IMR-90 (cell line): ENCODE results near the gene CAMTA1. TPM values are rescaled to one million over a fixed set of nuclear protein-coding genes. Genes with fewer than 3 reads are reported as not detected.

ENCODE experiments used
- ATAC-seq: fragments of 200-7000 bp; cut with Tn5 transposase; 2 replicates; pipeline ENCODE4 v1.9.1; 2020; ENCODE audit warnings: low read depth, mild to moderate bottlenecking, moderate library complexity
- BruUV-seq: library from RNA; stranded (reverse); fragments of 400-500 nt; replicated peaks from 2 replicates; lab custom pipeline; 2021; lab: Mats Ljungman, UMichigan
- CTCF ChIA-PET: fragments of 300-600 bp; formaldehyde crosslinking; extraction: SDS; loops from one replicate; lab custom pipeline; 2021; ENCODE audit warnings: antibody characterized with exemption; lab: Yijun Ruan, JAX
- POLR2A ChIA-PET: fragments of 300-600 bp; sonication (Branson Sonifier 250); formaldehyde crosslinking; loops from one replicate; lab custom pipeline; 2022; ENCODE audit warnings: antibody characterized with exemption; ENCODE audit not compliant: unreplicated experiment; lab: Charles Lee
- DNase-seq: peaks from one replicate; pipeline ENCODE4 v3.0.0; 2013
- H2AFZ ChIP-seq: replicated peaks from 2 replicates; pipeline ENCODE3; 2013; ENCODE audit warnings: low read length, mild to moderate bottlenecking; ENCODE audit not compliant: poor library complexity
- H2AK5ac ChIP-seq: 2 replicates; pipeline ENCODE4 v1.6.1; 2013; ENCODE audit warnings: low read depth, low read length, inconsistent platforms
- H2AK9ac ChIP-seq: replicated peaks from 2 replicates; pipeline ENCODE3; 2013; ENCODE audit warnings: mild to moderate bottlenecking, low read depth, low read length, moderate library complexity; ENCODE audit not compliant: poor library complexity
- H2BK120ac ChIP-seq: 2 replicates; pipeline ENCODE4 v1.6.1; 2013; ENCODE audit warnings: low read depth, low read length, inconsistent platforms
- H2BK15ac ChIP-seq: 3 replicates; pipeline ENCODE4 v1.6.1; 2013; ENCODE audit warnings: low read depth, low read length, inconsistent platforms
- H2BK20ac ChIP-seq: 2 replicates; pipeline ENCODE4 v1.6.1; 2013; ENCODE audit warnings: low read depth, mild to moderate bottlenecking, inconsistent platforms, low read length, moderate library complexity
- H2BK5ac ChIP-seq: 2 replicates; pipeline ENCODE4 v1.6.1; 2013; ENCODE audit warnings: mild to moderate bottlenecking, low read depth, low read length, inconsistent platforms; ENCODE audit not compliant: poor library complexity, severe bottlenecking
- H3K14ac ChIP-seq: replicated peaks from 2 replicates; pipeline ENCODE4 v1.6.1; 2013; ENCODE audit warnings: low read depth, low read length, inconsistent platforms
- H3K18ac ChIP-seq: 2 replicates; pipeline ENCODE4 v1.6.1; 2013; ENCODE audit warnings: low read depth, low read length, control low read depth
- H3K23ac ChIP-seq: 2 replicates; pipeline ENCODE4 v1.6.1; 2013; ENCODE audit warnings: low read depth, low read length, inconsistent platforms
- H3K27ac ChIP-seq: 2 replicates; pipeline ENCODE4 v1.5.1; 2013; ENCODE audit warnings: mild to moderate bottlenecking, control low read depth, low read length; ENCODE audit not compliant: insufficient read depth
- H3K27me3 ChIP-seq: 2 replicates; pipeline ENCODE4 v1.6.1; 2013; ENCODE audit warnings: low read length; ENCODE audit not compliant: control insufficient read depth, insufficient read depth
- H3K36me3 ChIP-seq: 2 replicates; pipeline ENCODE4 v1.6.1; 2013; ENCODE audit warnings: low read length, mixed read lengths; ENCODE audit not compliant: control insufficient read depth, insufficient read depth
- H3K4ac ChIP-seq: 2 replicates; pipeline ENCODE4 v1.6.1; 2013; ENCODE audit warnings: low read depth, low read length, inconsistent platforms
- H3K4me1 ChIP-seq: 2 replicates; pipeline ENCODE4 v1.6.1; 2013; ENCODE audit warnings: low read length, mixed read lengths; ENCODE audit not compliant: control insufficient read depth, insufficient read depth
- H3K4me2 ChIP-seq: 2 replicates; pipeline ENCODE4 v1.6.1; 2013; ENCODE audit warnings: low read depth, mild to moderate bottlenecking, control low read depth, low read length, moderate library complexity
- H3K4me3 ChIP-seq: 2 replicates; pipeline ENCODE4 v1.5.1; 2013; ENCODE audit warnings: low read depth, mild to moderate bottlenecking, control low read depth, low read length, moderate library complexity; ENCODE audit not compliant: insufficient read depth
- H3K56ac ChIP-seq: 2 replicates; pipeline ENCODE4 v1.6.1; 2013; ENCODE audit warnings: low read length, inconsistent platforms; ENCODE audit not compliant: insufficient read depth; ENCODE audit errors: extremely low read depth
- H3K79me1 ChIP-seq, 2 experiments: 2 replicates each; pipeline ENCODE4 v1.6.1; 2013; ENCODE audit warnings: low read length in 2 of 2, inconsistent platforms in 1 of 2, low read depth in 1 of 2
- H3K9ac ChIP-seq: 2 replicates; pipeline ENCODE4 v1.6.1; 2013; ENCODE audit warnings: low read depth, low read length, control low read depth
- H3K9me1 ChIP-seq: 2 replicates; pipeline ENCODE4 v1.6.1; 2013; ENCODE audit warnings: low read length, inconsistent platforms; ENCODE audit not compliant: insufficient read depth
- H3K9me3 ChIP-seq: 2 replicates; pipeline ENCODE4 v1.6.1; 2013; ENCODE audit warnings: low read length; ENCODE audit not compliant: control insufficient read depth, insufficient read depth
- H4K20me1 ChIP-seq: 2 replicates; pipeline ENCODE4 v1.6.1; 2013; ENCODE audit warnings: low read length, inconsistent platforms; ENCODE audit not compliant: insufficient read depth
- H4K5ac ChIP-seq: 2 replicates; pipeline ENCODE4 v1.6.1; 2013; ENCODE audit warnings: mild to moderate bottlenecking, low read depth, low read length, control low read depth
- H4K8ac ChIP-seq, 2 experiments: 2 replicates each; pipeline ENCODE4 v1.6.1; 2013; ENCODE audit warnings: low read depth in 2 of 2, low read length in 2 of 2, control low read depth in 1 of 2, inconsistent platforms in 1 of 2
- H4K91ac ChIP-seq: 2 replicates; pipeline ENCODE4 v1.6.1; 2013; ENCODE audit warnings: low read depth, low read length, inconsistent platforms; ENCODE audit not compliant: insufficient read depth
- CHD1 ChIP-seq: IDR thresholded peaks from 2 replicates; pipeline ENCODE4 v1.6.1; 2012; ENCODE audit warnings: low read depth, low read length, improper control_type of control experiment
- FOS ChIP-seq: fragments of 150-350 bp; IDR thresholded peaks from 2 replicates; pipeline ENCODE4 v1.6.1; 2016; ENCODE audit warnings: low read depth, low read length
- MAFK ChIP-seq: IDR thresholded peaks from 2 replicates; pipeline ENCODE4 v1.6.1; 2012; ENCODE audit warnings: low read depth, low read length, improper control_type of control experiment
- MXI1 ChIP-seq: IDR thresholded peaks from 2 replicates; pipeline ENCODE4 v1.6.1; 2012; ENCODE audit warnings: low read depth, mild to moderate bottlenecking, low read length, moderate library complexity, borderline replicate concordance
- POLR2A ChIP-seq: IDR thresholded peaks from 2 replicates; pipeline ENCODE4 v1.6.1; 2012; ENCODE audit warnings: mild to moderate bottlenecking, low read depth, low read length
- RCOR1 ChIP-seq: IDR thresholded peaks from 2 replicates; pipeline ENCODE4 v1.6.1; 2012; ENCODE audit warnings: mild to moderate bottlenecking, low read length, improper control_type of control experiment; ENCODE audit not compliant: insufficient replicate concordance
- RFX5 ChIP-seq: IDR thresholded peaks from 2 replicates; pipeline ENCODE4 v1.8.0; 2012; ENCODE audit warnings: low read depth, mild to moderate bottlenecking, low read length, moderate library complexity
- SMC3 ChIP-seq: fragments of 150-350 bp; IDR thresholded peaks from 2 replicates; pipeline ENCODE4 v1.6.1; 2016; ENCODE audit warnings: low read depth, mild to moderate bottlenecking, antibody characterized with exemption, low read length, moderate library complexity
- WGBS, 2 experiments: methylation state at CpG; one replicate each; pipeline versions ENCODE4 v1.1.5 to v1.1.7; 2013; ENCODE audit warnings: missing lambda C conversion rate in 2 of 2; ENCODE audit not compliant: insufficient read length in 1 of 2; ENCODE audit errors: extremely low coverage in 2 of 2; 5-methylcytosine and 5-hydroxymethylcytosine counted together
- dilution Hi-C: fragments of 300-500 bp; cut with HindIII; formaldehyde crosslinking; loops from one replicate; pipeline ENCODE4 v1.14.3; 2018; ENCODE audit warnings: low sequenced_read_pairs; ENCODE audit not compliant: unreplicated experiment
- in situ Hi-C: fragments of 300-500 bp; cut with MboI; formaldehyde crosslinking; loops from 3 replicates; pipeline ENCODE4 v1.14.3; 2019; ENCODE audit warnings: low sequenced_read_pairs, inconsistent platforms, mixed read lengths
- intact Hi-C: fragments of 100-400 bp; cut with micrococcal nuclease; formaldehyde crosslinking; loops from 2 replicates; pipeline ENCODE4 v1.10.0; 2022
- polyA plus RNA-seq, 3 experiments: library from polyadenylated mRNA; depleted of rRNA; stranded (reverse); fragments of >200 nt; gene quantifications; 2 replicates each; pipeline ENCODE4 v1.2.3, GENCODE V29; 2012; ENCODE audit warnings: low replicate concordance in 1 of 3
- total RNA-seq: library from RNA; depleted of rRNA; stranded (reverse); fragments of >200 nt; gene quantifications from 2 replicates; pipeline ENCODE4 v1.2.3, GENCODE V29; 2012
- TF ChIP-seq, protein P1 (sequence below): fragments of 150-350 bp; IDR thresholded peaks from 2 replicates; pipeline ENCODE4 v1.6.1; 2016; ENCODE audit warnings: low read depth, mild to moderate bottlenecking, low read length, moderate library complexity, borderline replicate concordance
- TF ChIP-seq, protein P2 (sequence below): conservative IDR thresholded peaks from 2 replicates; pipeline ENCODE4 v1.5.1; 2012; ENCODE audit warnings: mild to moderate bottlenecking, low read depth, low read length, improper control_type of control experiment

Gene CAMTA1
- total and polyA plus RNA-seq, 2 of the 4 experiments (the other 2 are of a cell fraction): 35.5 to 74.3 TPM

DNA sequence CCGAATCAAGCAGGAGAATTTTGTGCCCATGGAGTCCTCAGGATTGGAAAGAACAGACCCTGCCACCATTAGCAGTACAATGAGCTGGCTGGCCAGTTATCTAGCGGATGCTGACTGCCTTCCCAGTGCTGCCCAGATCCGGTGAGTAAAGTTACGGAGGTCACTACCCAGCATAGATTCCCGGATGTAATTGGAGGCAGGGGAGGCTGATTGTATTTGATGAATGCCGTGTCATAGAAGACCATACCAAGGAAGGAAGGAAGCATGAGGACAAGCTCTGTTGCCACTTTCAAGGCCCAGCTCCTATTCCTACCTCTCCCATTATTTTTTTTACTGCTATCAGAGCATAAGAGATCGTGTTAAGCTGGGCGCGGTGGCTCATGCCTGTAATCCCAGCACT is 959.6 kb downstream of the CAMTA1 start:
- ChIA-PET POLR2A (no interaction called here), CTCF (interaction anchor here (1.4 kb wide), 1 partner anchor 77 kb away, joined by 3 read pairs; no protein-coding TSS in a partner anchor)
- Histone ChIP-seq H2AK5ac (no peak overlapping the region), H2BK120ac (no peak overlapping the region), H3K9me1 (no peaks in the 10 kb centered on the region), H4K5ac (no peak overlapping the region), H3K79me1 (no peaks in the 10 kb centered on the region), H2BK5ac (no peak overlapping the region), H3K4ac (no peak overlapping the region), H3K14ac (no peak overlapping the region), H2AFZ (no peak overlapping the region), H3K4me1 (no peaks in the 10 kb centered on the region), H4K91ac (no peak overlapping the region), H3K18ac (no peak overlapping the region), H3K9ac (no peak overlapping the region), H2BK15ac (no peak overlapping the region), H3K4me3 (no peak overlapping the region), H2AK9ac (no peak overlapping the region), H3K27me3 (peaks cover 8% of the 10 kb centered on the region), H3K56ac (no peak overlapping the region), H3K9me3 (no peaks in the 10 kb centered on the region), H3K4me2 (no peak overlapping the region), H4K8ac (no peak overlapping the region), H2BK20ac (no peak overlapping the region), H3K36me3 (no peaks in the 10 kb centered on the region), H3K27ac (no peak overlapping the region), H3K23ac (no peak overlapping the region), H4K20me1 (no peaks in the 10 kb centered on the region)
- in situ Hi-C loops (no loop called here), dilution Hi-C loops (no loop called here), intact Hi-C loops (no loop called here)
- DNase-seq: no peak
- no peak for ATAC-seq
- TF ChIP-seq FOS (no peak), RCOR1 (no peak), RFX5 (no peak), POLR2A (no peak), MXI1 (no peak), CHD1 (no peak), SMC3 (no peak), MAFK (no peak)
- TF ChIP-seq, protein P1, sequence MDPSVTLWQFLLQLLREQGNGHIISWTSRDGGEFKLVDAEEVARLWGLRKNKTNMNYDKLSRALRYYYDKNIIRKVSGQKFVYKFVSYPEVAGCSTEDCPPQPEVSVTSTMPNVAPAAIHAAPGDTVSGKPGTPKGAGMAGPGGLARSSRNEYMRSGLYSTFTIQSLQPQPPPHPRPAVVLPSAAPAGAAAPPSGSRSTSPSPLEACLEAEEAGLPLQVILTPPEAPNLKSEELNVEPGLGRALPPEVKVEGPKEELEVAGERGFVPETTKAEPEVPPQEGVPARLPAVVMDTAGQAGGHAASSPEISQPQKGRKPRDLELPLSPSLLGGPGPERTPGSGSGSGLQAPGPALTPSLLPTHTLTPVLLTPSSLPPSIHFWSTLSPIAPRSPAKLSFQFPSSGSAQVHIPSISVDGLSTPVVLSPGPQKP: no peak
- TF ChIP-seq, protein P2, sequence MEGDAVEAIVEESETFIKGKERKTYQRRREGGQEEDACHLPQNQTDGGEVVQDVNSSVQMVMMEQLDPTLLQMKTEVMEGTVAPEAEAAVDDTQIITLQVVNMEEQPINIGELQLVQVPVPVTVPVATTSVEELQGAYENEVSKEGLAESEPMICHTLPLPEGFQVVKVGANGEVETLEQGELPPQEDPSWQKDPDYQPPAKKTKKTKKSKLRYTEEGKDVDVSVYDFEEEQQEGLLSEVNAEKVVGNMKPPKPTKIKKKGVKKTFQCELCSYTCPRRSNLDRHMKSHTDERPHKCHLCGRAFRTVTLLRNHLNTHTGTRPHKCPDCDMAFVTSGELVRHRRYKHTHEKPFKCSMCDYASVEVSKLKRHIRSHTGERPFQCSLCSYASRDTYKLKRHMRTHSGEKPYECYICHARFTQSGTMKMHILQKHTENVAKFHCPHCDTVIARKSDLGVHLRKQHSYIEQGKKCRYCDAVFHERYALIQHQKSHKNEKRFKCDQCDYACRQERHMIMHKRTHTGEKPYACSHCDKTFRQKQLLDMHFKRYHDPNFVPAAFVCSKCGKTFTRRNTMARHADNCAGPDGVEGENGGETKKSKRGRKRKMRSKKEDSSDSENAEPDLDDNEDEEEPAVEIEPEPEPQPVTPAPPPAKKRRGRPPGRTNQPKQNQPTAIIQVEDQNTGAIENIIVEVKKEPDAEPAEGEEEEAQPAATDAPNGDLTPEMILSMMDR: no peak
- WGBS, 2 experiments: 33% methylated on average over 1 of the region's 9 CpGs; no CpG with 5 or more reads in 1 of the 2 experiments
- BruUV-seq: no TSS peak
